ENCODE results near the gene TRIM46. TPM values are rescaled to one million over a fixed set of nuclear protein-coding genes. Genes with fewer than 3 reads are reported as not detected.
"Not testable (repeated sequence)": the region's sequence is repeated elsewhere in the genome, so short reads cannot be mapped to it uniquely, and the experiment has no call there.

TRIM46 gene
- polyA plus RNA-seq, 1 experiment = 2.9 TPM

- POLR2A ChIA-PET = interaction anchor here (0.6 to 1.9 kb wide), 10 partner anchors 10 to 57 kb away, joined by 3 to 10 read pairs (median 5); partner anchors contain the start of genes KRTCAP2 and MTX1
- CTCF ChIA-PET = interaction anchor here (0.5 to 4.2 kb wide), 28 partner anchors 8 to 193 kb away, joined by 3 to 69 read pairs (median 4); partner anchors contain the start of genes KRTCAP2, MTX1, THBS3 and TRIM46
- TF ChIP-seq CTCF (IDR thresholded peaks at IDR 0.05; ENCODE audit: low read depth, low read length) = peak; percentile 97
- DNase-seq (ENCODE audit: low read depth, low spot score) = peak; percentile 64
- Histone ChIP-seq H3K27me3 (ENCODE audit: control insufficient read depth, insufficient read depth, low read length) (no peaks in the 10 kb centered on the region), H3K4me3 (ENCODE audit: low read depth, low read length) (peak overlapping the region; percentile 64), H3K9me3 (ENCODE audit: control insufficient read depth, insufficient read depth, low read length) (no peaks in the 10 kb centered on the region; the same call in 1 of the 2 replicates), H3K27ac (ENCODE audit: low read depth, low read length) (peak overlapping the region; percentile 87)
These were observed 19.8 kb downstream of the TRIM46 start for GRCh38 chr1:155193275-155193990.

- POLR2A ChIA-PET = interaction anchor here (0.6 to 1.9 kb wide), 11 partner anchors 10 to 83 kb away, joined by 3 to 10 read pairs (median 5); partner anchors contain the start of genes KRTCAP2, MTX1 and THBS3
These were observed 20.3 kb downstream of the TRIM46 start for GRCh38 chr1:155193991-155194240.

GRCh38 chr1:155195201-155196102 lies 21.8 kb downstream of the TRIM46 start:
- Histone ChIP-seq H3K9me3 (ENCODE audit: control insufficient read depth, insufficient read depth, low read length) (no peaks in the 10 kb centered on the region; the same call in 1 of the 2 replicates), H3K4me3 (ENCODE audit: low read depth, low read length) (peak overlapping the region; percentile 64), H3K27me3 (ENCODE audit: control insufficient read depth, insufficient read depth, low read length) (no peaks in the 10 kb centered on the region), H3K27ac (ENCODE audit: low read depth, low read length) (no peak overlapping the region)
- DNase-seq (ENCODE audit: low read depth, low spot score) = no peak
- ChIA-PET CTCF (interaction anchor here (0.7 to 4.2 kb wide), 8 partner anchors 11 to 56 kb away, joined by 3 to 69 read pairs (median 14); partner anchors contain the start of genes KRTCAP2, MTX1, THBS3 and TRIM46), POLR2A (interaction anchor here (1.1 to 1.9 kb wide), 3 partner anchors 12 to 29 kb away, joined by 5 to 10 read pairs (median 9); partner anchors contain the start of genes KRTCAP2 and THBS3)
- TF ChIP-seq CTCF (IDR thresholded peaks at IDR 0.05; ENCODE audit: low read depth, low read length) = no peak

More at GRCh38 chr1:155193991-155194240, 20.3 kb downstream of the TRIM46 start:
- DNase-seq (ENCODE audit: low read depth, low spot score); H3K27me3 ChIP-seq (ENCODE audit: control insufficient read depth, insufficient read depth, low read length); H3K9me3 ChIP-seq (ENCODE audit: control insufficient read depth, insufficient read depth, low read length): not testable (repeated sequence)
- Histone ChIP-seq H3K27ac (ENCODE audit: low read depth, low read length) (peak overlapping the region; percentile 87), H3K4me3 (ENCODE audit: low read depth, low read length) (peak overlapping the region; percentile 64)
- CTCF ChIA-PET = interaction anchor here (0.5 to 4.2 kb wide), 25 partner anchors 9 to 194 kb away, joined by 3 to 69 read pairs (median 4); partner anchors contain the start of genes KRTCAP2, MTX1, THBS3 and TRIM46

- no peak for DNase-seq (ENCODE audit: low read depth, low spot score)
- POLR2A ChIA-PET = no interaction called here
These were observed 22.6 kb downstream of the TRIM46 start for GRCh38 chr1:155196103-155196892.

More at GRCh38 chr1:155196103-155196892, 22.6 kb downstream of the TRIM46 start:
- Histone ChIP-seq H3K27ac (ENCODE audit: low read depth, low read length) (no peak overlapping the region), H3K27me3 (ENCODE audit: control insufficient read depth, insufficient read depth, low read length) (no peaks in the 10 kb centered on the region), H3K4me3 (ENCODE audit: low read depth, low read length) (peak overlapping the region; percentile 64), H3K9me3 (ENCODE audit: control insufficient read depth, insufficient read depth, low read length) (no peaks in the 10 kb centered on the region; the same call in 1 of the 2 replicates)
- TF ChIP-seq CTCF (IDR thresholded peaks at IDR 0.05; ENCODE audit: low read depth, low read length) = no peak
- CTCF ChIA-PET = interaction anchor here (0.7 to 3.7 kb wide), 4 partner anchors 11 to 55 kb away, joined by 3 to 20 read pairs (median 6); partner anchors contain the start of gene KRTCAP2
